Sigmoid colon (tissue), 4 donors: ENCODE data around the gene INO80B.

ENCODE experiments used
- CTCF ChIP-seq, 4 experiments: fragments of 450-650 bp in 3 of 4; fragments of 200-600 bp in 1 of 4; IDR thresholded peaks; one replicate each; pipeline ENCODE4 v1.5.1; 2016 to 2019; ENCODE audit warnings: antibody characterized with exemption in 4 of 4, mild to moderate bottlenecking in 3 of 4, moderate library complexity in 2 of 4
- EP300 ChIP-seq, 4 donors: sonication (generic); formaldehyde crosslinking; IDR thresholded peaks; one replicate each; pipeline ENCODE4 v1.6.1; 2017; ENCODE audit warnings: antibody characterized with exemption in 4 of 4
- POLR2A ChIP-seq, 2 donors: fragments of 450-650 bp; IDR thresholded peaks; one replicate each; pipeline ENCODE4 v1.6.1; 2016; ENCODE audit warnings: antibody characterized with exemption in 2 of 2, mild to moderate bottlenecking in 2 of 2, moderate library complexity in 2 of 2
- POLR2AphosphoS5 ChIP-seq, 4 donors: sonication (generic); formaldehyde crosslinking; IDR thresholded peaks; one replicate each; pipeline ENCODE4 v1.6.1; 2017; ENCODE audit warnings: antibody characterized with exemption in 4 of 4

- TF ChIP-seq CTCF (IDR thresholded peaks at IDR 0.05) (no peak), POLR2A (IDR thresholded peaks at IDR 0.05) (no peak), POLR2AphosphoS5 (IDR thresholded peaks at IDR 0.05) (no peak), EP300 (IDR thresholded peaks at IDR 0.05) (no peak)
Measured at GRCh38 chr2:74503506-74504475, 48.9 kb downstream of the INO80B start.
